ENCODE measurements around the gene SPEG. TPM values are rescaled to one million over a fixed set of nuclear protein-coding genes. Genes with fewer than 3 reads are reported as not detected.

Gene SPEG
- total RNA-seq, 1 experiment from 2014 or later = 56.6 TPM

GRCh38 chr2:219490600-219491130 lies 56.0 kb downstream of the SPEG start:
- Histone ChIP-seq H3K9me3 (ENCODE audit: control insufficient read depth in 1 of 2, insufficient read depth in 1 of 2, low read depth in 1 of 2, low read length in 2 of 2) (no peaks in the 10 kb centered on the region), H3K4me1 (ENCODE audit: control insufficient read depth in 1 of 2, insufficient read depth in 2 of 2, low read length in 2 of 2) (peaks cover 6 to 7% of the 10 kb centered on the region in 2 experiments), H4K20me1 (ENCODE audit: insufficient read depth) (no peaks in the 10 kb centered on the region), H3K4me2 (ENCODE audit: low read length) (no peak overlapping the region), H3K36me3 (ENCODE audit: control insufficient read depth in 1 of 2, insufficient read depth in 2 of 2, low read length in 2 of 2) (no peaks in the 10 kb centered on the region), H3K27ac (ENCODE audit: low read depth, low read length) (no peak overlapping the region), H3K9me2 (ENCODE audit: insufficient read depth) (no peaks in the 10 kb centered on the region), H2AFZ (ENCODE audit: low read depth, low read length, poor library complexity, severe bottlenecking) (no peak overlapping the region), H3K27me3 (ENCODE audit: insufficient read depth, low read length) (no peaks in the 10 kb centered on the region), H3K4me3 (replicated peaks in 1 of 2; ENCODE audit: low read depth in 1 of 2, low read length in 2 of 2) (no peak overlapping the region), H3K79me2 (ENCODE audit: insufficient read depth, low read length) (no peaks in the 10 kb centered on the region), H3K9ac (ENCODE audit: low read length) (no peak overlapping the region)
- DNase-seq (ENCODE audit: low read depth, low spot score) (no peak), ATAC-seq (no peak)
- ChIA-PET POLR2A (no interaction called here), CTCF (interaction anchor here (1.7 kb wide), 1 partner anchor 30 kb away, joined by 5 read pairs; no protein-coding TSS in a partner anchor), RAD21 (ENCODE audit: low non-redundant PET in 1 of 2, low total read pairs in 2 of 2, uncharacterized antibody in 2 of 2, unreplicated experiment in 2 of 2) (interaction anchor here in 1 of 2 experiments (1.6 kb wide), 1 partner anchor 39 kb away, joined by 3 read pairs; no protein-coding TSS in a partner anchor)
- intact Hi-C loops (cut with micrococcal nuclease) = no loop called here
- BruUV-seq (replicated peaks) = no TSS peak
- TF ChIP-seq MAX (IDR thresholded peaks at IDR 0.05) (no peak), ELF1 (IDR thresholded peaks at IDR 0.05; ENCODE audit: borderline replicate concordance, low read depth) (no peak), FOSL1 (IDR thresholded peaks at IDR 0.05; ENCODE audit: low read depth) (no peak), ZNF274 (IDR thresholded peaks at IDR 0.05; ENCODE audit: low read depth, low read length) (no peak), EZH2 (IDR thresholded peaks at IDR 0.05) (no peak)

- POLR2A ChIA-PET = no interaction called here
- DNase-seq (ENCODE audit: low read depth, low spot score) (no peak), ATAC-seq (no peak)
- H3K9ac ChIP-seq (ENCODE audit: low read length) = no peak overlapping the region
- no peak overlapping the region for H3K4me3 ChIP-seq (replicated peaks in 1 of 2; ENCODE audit: low read depth in 1 of 2, low read length in 2 of 2)
- no TSS peak for BruUV-seq (replicated peaks)
- TF ChIP-seq CEBPB (IDR thresholded peaks at IDR 0.05; ENCODE audit: low read depth) = no peak
- TF ChIP-seq EZH2 (IDR thresholded peaks at IDR 0.05) = no peak
- TF ChIP-seq ZFX (IDR thresholded peaks at IDR 0.05) = no peak
- TF ChIP-seq FOSL1 (IDR thresholded peaks at IDR 0.05; ENCODE audit: low read depth) = no peak
- no peak for TF ChIP-seq CBX3 (IDR thresholded peaks at IDR 0.05; ENCODE audit: low read depth)
- no peak for TF ChIP-seq RAD21 (IDR thresholded peaks at IDR 0.05; ENCODE audit: low read depth)
- TF ChIP-seq SRF (IDR thresholded peaks at IDR 0.05; ENCODE audit: low read depth) = no peak
- no peak for TF ChIP-seq EGR1 (IDR thresholded peaks at IDR 0.05; ENCODE audit: low read depth)
- no peak for TF ChIP-seq POLR2AphosphoS5 (IDR thresholded peaks at IDR 0.05; ENCODE audit: low read depth, low read length)
- TF ChIP-seq POLR2A (IDR thresholded peaks at IDR 0.05; ENCODE audit: borderline replicate concordance, extremely low read depth, insufficient read depth, insufficient read length) = no peak
- RAD21 ChIA-PET (ENCODE audit: low non-redundant PET in 1 of 2, low total read pairs in 2 of 2, uncharacterized antibody in 2 of 2, unreplicated experiment in 2 of 2) = interaction anchor here in 1 of 2 experiments (1.6 kb wide), 1 partner anchor 39 kb away, joined by 3 read pairs; no protein-coding TSS in a partner anchor
- H4K20me1 ChIP-seq (ENCODE audit: insufficient read depth) = no peaks in the 10 kb centered on the region
- H2AFZ ChIP-seq (ENCODE audit: low read depth, low read length, poor library complexity, severe bottlenecking) = no peak overlapping the region
- CTCF ChIA-PET = interaction anchor here (1.7 kb wide), 1 partner anchor 29 kb away, joined by 5 read pairs; no protein-coding TSS in a partner anchor
- H3K9me2 ChIP-seq (ENCODE audit: insufficient read depth) = no peaks in the 10 kb centered on the region
- H3K27ac ChIP-seq (ENCODE audit: low read depth, low read length) = no peak overlapping the region
- H3K4me2 ChIP-seq (ENCODE audit: low read length) = no peak overlapping the region
- no peaks in the 10 kb centered on the region for H3K79me2 ChIP-seq (ENCODE audit: insufficient read depth, low read length)
- peaks cover 8 to 11% of the 10 kb centered on the region in 2 experiments for H3K4me1 ChIP-seq (ENCODE audit: control insufficient read depth in 1 of 2, insufficient read depth in 2 of 2, low read length in 2 of 2)
- H3K36me3 ChIP-seq (ENCODE audit: control insufficient read depth in 1 of 2, insufficient read depth in 2 of 2, low read length in 2 of 2) = no peaks in the 10 kb centered on the region
- H3K27me3 ChIP-seq (ENCODE audit: insufficient read depth, low read length) = no peaks in the 10 kb centered on the region
- intact Hi-C loops (cut with micrococcal nuclease) = no loop called here
- no peaks in the 10 kb centered on the region for H3K9me3 ChIP-seq (ENCODE audit: control insufficient read depth in 1 of 2, insufficient read depth in 1 of 2, low read depth in 1 of 2, low read length in 2 of 2)
Measured at GRCh38 chr2:219491278-219491963, 56.8 kb downstream of the SPEG start.
